ENCODE data around the gene NUMBL.

Gene NUMBL

DNA sequence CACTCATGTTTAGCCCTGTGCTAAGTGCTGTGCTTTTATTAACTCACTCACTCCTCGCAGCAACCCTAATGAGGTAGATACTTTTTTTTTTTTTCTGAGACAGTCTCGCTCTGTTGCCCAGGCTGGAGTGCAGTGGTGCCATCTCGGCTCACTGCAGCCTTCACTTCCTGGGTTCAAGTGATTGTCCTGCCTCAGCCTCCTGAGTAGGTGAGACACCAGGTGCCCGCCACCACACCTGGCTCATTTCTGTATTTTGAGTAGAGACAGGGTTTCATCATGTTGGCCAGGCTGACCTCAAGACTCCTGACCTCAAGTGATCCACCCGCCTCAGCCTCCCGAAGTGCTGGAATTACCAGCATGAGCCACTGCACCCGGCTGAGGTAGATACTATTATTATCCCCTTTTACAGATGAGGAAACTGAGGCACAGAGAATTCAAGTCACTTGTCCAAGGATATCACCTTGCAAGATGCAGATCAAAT is 29.0 kb upstream of the NUMBL start:
- peak overlapping the region; percentile 64; the same call in 1 of the 2 replicates for H3K4me3 ChIP-seq (ENCODE audit: low read length)

DNA sequence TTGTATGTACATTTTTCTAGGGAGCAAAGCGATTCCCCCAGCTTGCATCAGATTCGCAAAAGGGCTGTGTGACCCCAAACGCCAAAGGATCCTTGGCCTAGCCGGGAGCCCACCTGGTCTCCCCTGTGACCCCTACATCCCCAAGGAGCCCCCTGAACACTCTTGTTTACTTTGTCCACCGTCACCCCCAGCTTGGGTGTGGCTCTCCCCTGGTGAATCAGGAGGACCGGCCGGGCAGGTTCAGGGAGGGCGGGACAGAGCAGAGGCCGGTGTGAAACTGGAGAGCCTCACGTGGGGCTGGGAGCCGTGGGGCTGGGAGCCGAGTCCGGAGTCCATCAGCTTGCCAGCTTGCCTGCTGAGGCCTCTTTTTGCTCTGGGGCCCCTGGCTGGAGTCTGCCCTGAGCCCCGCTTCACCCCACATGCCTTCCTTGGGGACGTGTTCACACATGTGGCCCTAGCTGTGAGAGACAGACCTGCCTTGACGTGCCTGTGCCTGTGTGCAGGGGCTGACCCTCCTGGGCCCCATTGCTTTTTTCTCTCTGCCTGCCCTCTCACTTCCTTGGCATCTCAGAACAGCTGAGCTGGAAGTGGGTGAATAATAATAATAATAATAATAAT is 28.4 kb upstream of the NUMBL start:
- no peak for TF ChIP-seq ZNF274 (IDR thresholded peaks at IDR 0.05; ENCODE audit: low read depth, low read length)
- H3K4me3 ChIP-seq (ENCODE audit: low read length), result peak overlapping the region; percentile 64

More for the DNA sequence above, 29.0 kb upstream of the NUMBL start:
- no peak for TF ChIP-seq ZNF274 (IDR thresholded peaks at IDR 0.05; ENCODE audit: low read depth, low read length)

GRCh38 chr19:40717880-40718773 is 27.7 kb upstream of the NUMBL start:
- peak overlapping the region; percentile 64 for H3K4me3 ChIP-seq (ENCODE audit: low read length)
- no peak for TF ChIP-seq ZNF274 (IDR thresholded peaks at IDR 0.05; ENCODE audit: low read depth, low read length)

GRCh38 chr19:40717325-40717879 is 27.0 kb upstream of the NUMBL start:
- TF ChIP-seq ZNF274 (IDR thresholded peaks at IDR 0.05; ENCODE audit: low read depth, low read length), result no peak
- H3K4me3 ChIP-seq (ENCODE audit: low read length), result peak overlapping the region; percentile 64

DNA sequence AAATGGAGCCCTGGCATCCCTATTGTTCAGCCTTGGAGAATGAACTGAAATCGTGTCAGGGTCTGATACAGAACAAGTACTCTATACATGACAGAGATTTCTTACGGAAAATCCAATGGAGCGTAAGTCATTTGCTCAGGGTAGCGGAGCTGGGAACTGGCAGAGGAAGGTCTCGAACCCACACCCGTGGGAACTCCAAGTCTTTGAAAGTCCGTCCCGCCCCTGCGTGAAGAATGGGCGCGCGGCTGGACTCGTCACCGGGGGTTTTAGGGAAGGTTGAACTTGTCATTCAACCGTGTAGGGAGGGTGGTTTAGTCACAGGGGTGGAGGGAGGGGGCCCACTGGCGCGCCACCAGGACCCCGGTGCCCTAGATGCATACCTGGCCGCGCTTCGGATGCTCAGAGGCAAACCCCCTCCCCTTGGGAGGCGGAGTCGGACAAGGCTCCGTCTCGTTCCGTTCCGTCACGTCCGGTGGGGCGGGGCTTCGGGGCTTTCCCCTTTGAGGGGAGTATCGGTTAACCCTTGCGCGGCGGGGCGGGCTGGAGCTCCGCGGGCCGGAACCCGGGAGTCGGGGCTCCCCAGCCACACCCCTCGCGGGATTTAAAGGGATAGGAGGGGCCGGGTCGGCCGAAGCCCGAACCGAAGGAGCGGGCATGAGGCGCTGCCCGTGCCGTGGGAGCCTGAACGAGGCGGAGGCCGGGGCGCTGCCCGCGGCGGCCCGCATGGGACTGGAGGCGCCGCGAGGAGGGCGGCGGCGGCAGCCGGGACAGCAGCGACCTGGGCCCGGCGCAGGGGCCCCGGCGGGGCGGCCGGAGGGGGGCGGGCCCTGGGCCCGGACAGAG is 26.3 kb upstream of the NUMBL start, which contains the start of the genes COQ8B and ITPKC:
Gene COQ8B, minus strand, starts transcription at position 405 of the 843 bp plus-strand sequence. CDS start 2,254 bp downstream, outside the sequence.
Gene ITPKC, plus strand, starts transcription at position 631 of the 843 bp plus-strand sequence. Its CDS starts 24 bp downstream, at position 655.
- TF ChIP-seq ZNF274 (IDR thresholded peaks at IDR 0.05; ENCODE audit: low read depth, low read length), result no peak
- H3K4me3 ChIP-seq (ENCODE audit: low read length), result peak within 1 kb of the TSS; percentile 64

- peak overlapping the region; percentile 64 for H3K4me3 ChIP-seq (ENCODE audit: low read length)
Observed at GRCh38 chr19:40716031-40716481, 25.6 kb upstream of the NUMBL start.

DNA sequence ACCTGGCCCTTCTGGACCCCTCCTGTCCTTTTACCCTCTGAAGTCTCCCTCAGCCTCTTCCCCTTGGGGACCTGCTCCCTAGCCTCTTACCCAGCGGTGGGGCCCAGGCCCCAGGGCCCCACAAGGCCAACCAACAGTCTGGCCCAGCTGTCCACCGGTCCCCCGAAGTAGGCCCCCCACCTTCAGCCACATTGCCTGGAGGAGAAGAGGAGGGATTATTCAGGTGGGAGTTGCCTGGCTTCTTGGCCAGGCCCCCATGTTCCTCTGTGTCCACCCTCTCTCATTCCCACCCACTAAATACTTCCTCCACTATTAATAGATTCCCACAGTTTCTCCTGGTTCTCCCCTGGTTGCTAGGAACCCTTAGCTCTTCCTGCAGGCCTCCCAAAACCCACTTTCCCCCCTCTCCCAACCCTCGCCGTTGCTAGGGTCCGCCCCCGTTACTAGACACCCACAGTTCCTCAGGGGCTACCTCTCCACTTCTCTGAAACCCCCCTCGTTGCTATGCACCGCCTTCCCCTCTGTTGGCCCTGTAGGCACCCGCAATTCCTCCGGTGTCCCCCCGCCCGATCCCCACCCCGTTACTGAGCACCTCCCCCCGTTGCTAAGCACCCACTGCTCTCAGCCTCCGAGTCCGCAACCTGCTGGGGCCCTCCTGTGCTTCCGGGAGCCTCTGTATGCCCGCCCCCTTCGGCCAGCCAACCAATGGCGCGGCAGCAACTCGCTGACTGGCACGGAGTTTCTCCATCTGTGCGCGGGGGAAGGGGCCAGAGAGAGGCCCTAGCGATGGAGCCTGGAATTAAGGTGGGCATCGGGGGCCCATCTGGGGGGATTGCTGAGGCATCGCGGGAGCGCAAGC is 24.2 kb upstream of the NUMBL start:
- H3K4me3 ChIP-seq (ENCODE audit: low read length), result peak overlapping the region; percentile 78
- no peak for TF ChIP-seq ZNF274 (IDR thresholded peaks at IDR 0.05; ENCODE audit: low read depth, low read length)

More at GRCh38 chr19:40716031-40716481, 25.6 kb upstream of the NUMBL start:
- no peak for TF ChIP-seq ZNF274 (IDR thresholded peaks at IDR 0.05; ENCODE audit: low read depth, low read length)

DNA sequence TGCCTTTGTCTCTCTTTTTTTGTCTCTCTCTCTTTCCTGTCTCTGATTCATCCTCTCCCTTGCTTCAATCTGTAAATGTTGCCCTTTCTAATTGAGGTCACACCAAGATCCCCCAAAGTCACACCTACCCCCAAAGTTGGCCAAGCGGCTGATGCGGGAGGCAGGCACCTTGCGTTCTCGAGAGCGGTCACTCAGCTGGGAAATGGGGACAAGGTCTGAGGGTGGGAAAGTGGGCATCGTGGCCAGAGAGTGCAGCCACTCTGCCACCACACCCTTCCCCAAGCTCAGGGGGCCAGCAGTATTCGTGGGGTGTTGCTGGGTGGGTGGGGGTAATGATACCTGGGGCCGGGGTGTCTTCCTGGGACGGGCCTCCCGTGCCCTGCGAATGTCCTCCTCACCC is 23.5 kb upstream of the NUMBL start:
- H3K4me3 ChIP-seq (ENCODE audit: low read length), result no peak overlapping the region
- TF ChIP-seq ZNF274 (IDR thresholded peaks at IDR 0.05; ENCODE audit: low read depth, low read length), result no peak

- H3K4me3 ChIP-seq (ENCODE audit: low read length), result no peak overlapping the region
- TF ChIP-seq ZNF274 (IDR thresholded peaks at IDR 0.05; ENCODE audit: low read depth, low read length), result no peak
Observed at GRCh38 chr19:40709817-40710216, 19.4 kb upstream of the NUMBL start.

- no peak overlapping the region for H3K4me3 ChIP-seq (ENCODE audit: low read length)
- TF ChIP-seq ZNF274 (IDR thresholded peaks at IDR 0.05; ENCODE audit: low read depth, low read length), result no peak
Observed at GRCh38 chr19:40707615-40708014, 17.2 kb upstream of the NUMBL start.

GRCh38 chr19:40705950-40706619 is 15.6 kb upstream of the NUMBL start:
- no peak for TF ChIP-seq ZNF274 (IDR thresholded peaks at IDR 0.05; ENCODE audit: low read depth, low read length)
- H3K4me3 ChIP-seq (ENCODE audit: low read length), result no peak overlapping the region

- TF ChIP-seq ZNF274 (IDR thresholded peaks at IDR 0.05; ENCODE audit: low read depth, low read length), result no peak
- H3K4me3 ChIP-seq (ENCODE audit: low read length), result no peak overlapping the region
Observed at GRCh38 chr19:40705362-40705651, 14.9 kb upstream of the NUMBL start.

Measured in GM08714 (cell line).